ENCODE results near the gene TINAG.
A peak's percentile ranks its signal among the peaks of the same experiment; 100 is the strongest.

Gene TINAG

GRCh38 chr6:54289426-54289825 is 18.8 kb upstream of the TINAG start:
- peaks cover 20% of the 10 kb centered on the region for H3K4me1 ChIP-seq (ENCODE audit: insufficient read depth, poor library complexity, severe bottlenecking)
- DNase-seq (ENCODE audit: low spot score) (no peak), ATAC-seq (ENCODE audit: low read depth) (no peak)
- no peak for TF ChIP-seq CTCF (IDR thresholded peaks at IDR 0.05; ENCODE audit: poor library complexity, severe bottlenecking)
- no peak overlapping the region for H3K4me3 ChIP-seq (ENCODE audit: severe bottlenecking)
- H3K27ac ChIP-seq (ENCODE audit: poor library complexity, severe bottlenecking): no peak overlapping the region
- H3K9me3 ChIP-seq (ENCODE audit: severe bottlenecking): no peaks in the 10 kb centered on the region
- no peaks in the 10 kb centered on the region for H3K36me3 ChIP-seq (ENCODE audit: low read depth)
- no peaks in the 10 kb centered on the region for H3K27me3 ChIP-seq (ENCODE audit: insufficient read depth, poor library complexity, severe bottlenecking)

GRCh38 chr6:54291146-54291545 is 17.1 kb upstream of the TINAG start:
- DNase-seq (ENCODE audit: low spot score) (no peak), ATAC-seq (ENCODE audit: low read depth) (peak; percentile 94)
- Histone ChIP-seq H3K36me3 (ENCODE audit: low read depth) (no peaks in the 10 kb centered on the region), H3K9me3 (ENCODE audit: severe bottlenecking) (no peaks in the 10 kb centered on the region), H3K4me1 (ENCODE audit: insufficient read depth, poor library complexity, severe bottlenecking) (peaks cover 20% of the 10 kb centered on the region), H3K27me3 (ENCODE audit: insufficient read depth, poor library complexity, severe bottlenecking) (no peaks in the 10 kb centered on the region), H3K27ac (ENCODE audit: poor library complexity, severe bottlenecking) (peak overlapping the region; percentile 89), H3K4me3 (ENCODE audit: severe bottlenecking) (no peak overlapping the region)
- no peak for TF ChIP-seq CTCF (IDR thresholded peaks at IDR 0.05; ENCODE audit: poor library complexity, severe bottlenecking)

- Histone ChIP-seq H3K36me3 (ENCODE audit: low read depth) (no peaks in the 10 kb centered on the region), H3K27me3 (ENCODE audit: insufficient read depth, poor library complexity, severe bottlenecking) (no peaks in the 10 kb centered on the region), H3K4me3 (ENCODE audit: severe bottlenecking) (no peak overlapping the region), H3K4me1 (ENCODE audit: insufficient read depth, poor library complexity, severe bottlenecking) (peaks cover 20% of the 10 kb centered on the region), H3K9me3 (ENCODE audit: severe bottlenecking) (no peaks in the 10 kb centered on the region), H3K27ac (ENCODE audit: poor library complexity, severe bottlenecking) (peak overlapping the region; percentile 89)
- ATAC-seq (ENCODE audit: low read depth): peak; percentile 76
- no peak for TF ChIP-seq CTCF (IDR thresholded peaks at IDR 0.05; ENCODE audit: poor library complexity, severe bottlenecking)
- DNase-seq (ENCODE audit: low spot score): no peak
Observed at GRCh38 chr6:54291738-54292137, 16.5 kb upstream of the TINAG start.

- Histone ChIP-seq H3K27me3 (ENCODE audit: insufficient read depth, poor library complexity, severe bottlenecking) (no peaks in the 10 kb centered on the region), H3K9me3 (ENCODE audit: severe bottlenecking) (no peaks in the 10 kb centered on the region), H3K4me1 (ENCODE audit: insufficient read depth, poor library complexity, severe bottlenecking) (peaks cover 20% of the 10 kb centered on the region), H3K36me3 (ENCODE audit: low read depth) (no peaks in the 10 kb centered on the region), H3K27ac (ENCODE audit: poor library complexity, severe bottlenecking) (no peak overlapping the region), H3K4me3 (ENCODE audit: severe bottlenecking) (no peak overlapping the region)
- no peak for TF ChIP-seq CTCF (IDR thresholded peaks at IDR 0.05; ENCODE audit: poor library complexity, severe bottlenecking)
- no peak for ATAC-seq (ENCODE audit: low read depth)
- DNase-seq (ENCODE audit: low spot score): no peak
Observed at GRCh38 chr6:54294965-54295532, 13.2 kb upstream of the TINAG start.

GRCh38 chr6:54299542-54300269 is 8.5 kb upstream of the TINAG start:
- H3K27ac ChIP-seq (ENCODE audit: poor library complexity, severe bottlenecking): no peak overlapping the region
- no peaks in the 10 kb centered on the region for H3K4me1 ChIP-seq (ENCODE audit: insufficient read depth, poor library complexity, severe bottlenecking)
- no peak overlapping the region for H3K4me3 ChIP-seq (ENCODE audit: severe bottlenecking)
- no peak for DNase-seq (ENCODE audit: low spot score)
- H3K27me3 ChIP-seq (ENCODE audit: insufficient read depth, poor library complexity, severe bottlenecking): no peaks in the 10 kb centered on the region
- H3K36me3 ChIP-seq (ENCODE audit: low read depth): no peaks in the 10 kb centered on the region
- TF ChIP-seq CTCF (IDR thresholded peaks at IDR 0.05; ENCODE audit: poor library complexity, severe bottlenecking): no peak
- no peak for ATAC-seq (ENCODE audit: low read depth)
- no peaks in the 10 kb centered on the region for H3K9me3 ChIP-seq (ENCODE audit: severe bottlenecking)

Measured in RWPE2 (cell line).